Measurements from ENCODE around the gene SDK1. TPM values are rescaled to one million over a fixed set of nuclear protein-coding genes. Genes with fewer than 3 reads are reported as not detected.

Gene SDK1
- total RNA-seq, 4 donors from 2014 or later: 7.5 to 35.0 (median 10.2) TPM

GRCh38 chr7:3520206-3520605, 219.2 kb downstream of the SDK1 start:
- TF ChIP-seq CTCF (IDR thresholded peaks at IDR 0.05; ENCODE audit: low read depth): no peak

- TF ChIP-seq CTCF (IDR thresholded peaks at IDR 0.05; ENCODE audit: low read depth): no peak
Observed at GRCh38 chr7:3527496-3528124, 226.6 kb downstream of the SDK1 start.

- no peak for TF ChIP-seq CTCF (IDR thresholded peaks at IDR 0.05; ENCODE audit: low read depth)
Observed at GRCh38 chr7:3533040-3533439, 232.0 kb downstream of the SDK1 start.

- no peak for TF ChIP-seq CTCF (IDR thresholded peaks at IDR 0.05; ENCODE audit: low read depth)
Observed at GRCh38 chr7:3537210-3537875, 236.3 kb downstream of the SDK1 start.

GRCh38 chr7:3538041-3538440, 237.0 kb downstream of the SDK1 start:
- no peak for TF ChIP-seq CTCF (IDR thresholded peaks at IDR 0.05; ENCODE audit: low read depth)

GRCh38 chr7:3540456-3541220, 239.6 kb downstream of the SDK1 start:
- TF ChIP-seq CTCF (IDR thresholded peaks at IDR 0.05; ENCODE audit: low read depth): no peak

- TF ChIP-seq CTCF (IDR thresholded peaks at IDR 0.05; ENCODE audit: low read depth): no peak
Observed at GRCh38 chr7:3544202-3544601, 243.2 kb downstream of the SDK1 start.
